HFF-Myc (cell line): ENCODE results near the gene DLX5.

Experiments used
- DNase-seq: peaks from one replicate; pipeline ENCODE4 v3.0.0-alpha.2; 2011; ENCODE audit warnings: low read depth; ENCODE audit errors: extremely low read depth
- H3K4me3 ChIP-seq: replicated peaks from 2 replicates; pipeline ENCODE4 v1.5.1; 2011; ENCODE audit warnings: low read depth, mild to moderate bottlenecking, control low read depth, low read length
- CTCF ChIP-seq: IDR thresholded peaks from 2 replicates; pipeline ENCODE4 v1.5.1; 2012; ENCODE audit warnings: mild to moderate bottlenecking, low read depth, low read length, control low read depth; ENCODE audit errors: missing control alignments

DLX5 gene

GRCh38 chr7:97021747-97022490, 2.7 kb downstream of the DLX5 start:
- H3K4me3 ChIP-seq = no peak overlapping the region
- no peak for DNase-seq
- TF ChIP-seq CTCF = no peak

- TF ChIP-seq CTCF = no peak
- H3K4me3 ChIP-seq = no peak overlapping the region
- DNase-seq = no peak
These were observed 3.5 kb downstream of the DLX5 start for GRCh38 chr7:97020996-97021746.

GRCh38 chr7:97020601-97020995, 4.0 kb downstream of the DLX5 start:
- no peak overlapping the region for H3K4me3 ChIP-seq
- DNase-seq = no peak
- no peak for TF ChIP-seq CTCF

GRCh38 chr7:97019710-97020225, 4.9 kb downstream of the DLX5 start:
- no peak for TF ChIP-seq CTCF
- no peak overlapping the region for H3K4me3 ChIP-seq
- no peak for DNase-seq

- no peak for DNase-seq
- no peak for TF ChIP-seq CTCF
These were observed 5.7 kb downstream of the DLX5 start for GRCh38 chr7:97018791-97019531.

GRCh38 chr7:97018126-97018601, 6.5 kb downstream of the DLX5 start:
- TF ChIP-seq CTCF = no peak
- H3K4me3 ChIP-seq = no peak overlapping the region
- no peak for DNase-seq

More at GRCh38 chr7:97018791-97019531, 5.7 kb downstream of the DLX5 start:
- no peak overlapping the region for H3K4me3 ChIP-seq
